Kidney (tissue), 14 donors: ENCODE measurements around the gene CXCL12. TPM values are rescaled to one million over a fixed set of nuclear protein-coding genes. Genes with fewer than 3 reads are reported as not detected.

Experiments used
- DNase-seq, 5 donors: peaks; one replicate each; pipeline ENCODE4 v3.0.0-alpha.2; 2013 to 2020
- FAIRE-seq: peaks from 2 replicates; lab custom pipeline; 2012; peaks lifted over from hg19 to GRCh38; lab: Jason Lieb, UNC
- H3K27ac ChIP-seq, 2 donors: one replicate each; pipeline ENCODE4 v1.7.0; 2013; ENCODE audit warnings: low read depth in 2 of 2, low read length in 2 of 2, inconsistent platforms in 1 of 2
- H3K27me3 ChIP-seq: one replicate; pipeline ENCODE4 v1.7.1; 2013; ENCODE audit warnings: low read length, inconsistent platforms; ENCODE audit not compliant: control insufficient read depth, insufficient read depth
- H3K36me3 ChIP-seq, 3 donors: one replicate each; pipeline versions ENCODE4 v1.7.0 to v1.7.1; 2013; ENCODE audit warnings: low read length in 3 of 3, control low read depth in 1 of 3, inconsistent platforms in 1 of 3; ENCODE audit not compliant: insufficient read depth in 3 of 3, control insufficient read depth in 2 of 3
- H3K4me1 ChIP-seq, 3 donors: one replicate each; pipeline versions ENCODE4 v1.7.0 to v1.7.1; 2013; ENCODE audit warnings: low read length in 3 of 3, inconsistent platforms in 1 of 3, low read depth in 1 of 3; ENCODE audit not compliant: control insufficient read depth in 2 of 3, insufficient read depth in 2 of 3
- H3K4me3 ChIP-seq, 3 donors: one replicate each; pipeline versions ENCODE4 v1.7.0 to v1.8.1; 2013; ENCODE audit warnings: low read length in 3 of 3, control low read depth in 1 of 3, inconsistent platforms in 1 of 3
- H3K9ac ChIP-seq, 3 donors: one replicate each; pipeline versions ENCODE4 v1.7.0 to v1.7.1; 2013; ENCODE audit warnings: low read length in 3 of 3, control low read depth in 1 of 3, inconsistent platforms in 1 of 3
- H3K9me3 ChIP-seq, 3 donors: one replicate each; pipeline versions ENCODE4 v1.7.0 to v1.7.1; 2013; ENCODE audit warnings: low read length in 3 of 3, control low read depth in 1 of 3, inconsistent platforms in 1 of 3; ENCODE audit not compliant: control insufficient read depth in 2 of 3, insufficient read depth in 1 of 3
- CTCF ChIP-seq: IDR thresholded peaks from 3 replicates; pipeline ENCODE4 v1.5.1; 2012; ENCODE audit warnings: mild to moderate bottlenecking, moderate library complexity, borderline replicate concordance; ENCODE audit not compliant: insufficient read depth; ENCODE audit errors: extremely low read depth
- intact Hi-C: fragments of 100-400 bp; cut with DNase I; formaldehyde crosslinking; loops from one replicate; pipeline ENCODE4 v1.11.1; 2022
- polyA plus RNA-seq: library from polyadenylated mRNA; stranded (reverse); fragments of 350-450 nt; fragmentation: Illumina TruSeq; extraction: RNeasy Lipid Tissue Mini Kit (QIAGEN cat#74804); gene quantifications from one replicate; pipeline ENCODE4 v1.2.3, GENCODE V29; 2014; ENCODE audit warnings: low read depth, low replicate concordance; ENCODE audit not compliant: insufficient read depth
- total RNA-seq: library from RNA; stranded (reverse); fragmentation: NEBNext Ultra II Directional; extraction: Animal tissue kit (Norgen Biotek cat#: 25700); gene quantifications from one replicate; pipeline ENCODE4 v1.2.1, GENCODE V29; 2021
- donor health status: control.
- donor health status: control.
- donor health status: control.
- donor health status: control.
- donor health status: control.
- donor health status: DM: yes; HTN: yes; CAD: no.
- donor health status: Normal renal cell carcinoma (clear cell type).

Gene CXCL12
- total and polyA plus RNA-seq, 2 donors from 2014 or later: 99.5 to 111 TPM

GRCh38 chr10:44424957-44425356, 40.1 kb upstream of the CXCL12 start:
- FAIRE-seq (no peak), DNase-seq (peak in 3 of 5 donors; percentile 44 to 60 (median 57))
- H3K36me3 ChIP-seq: no peaks in the 10 kb centered on the region
- H3K9me3 ChIP-seq: no peaks in the 10 kb centered on the region
- H3K27me3 ChIP-seq: no peaks in the 10 kb centered on the region
- H3K4me1 ChIP-seq: no peaks in the 10 kb centered on the region
- no peak for TF ChIP-seq CTCF
- H3K27ac ChIP-seq: no peak overlapping the region
- no peak overlapping the region for H3K4me3 ChIP-seq
- intact Hi-C loops: no loop called here
- no peak overlapping the region for H3K9ac ChIP-seq

GRCh38 chr10:44424298-44424697, 39.4 kb upstream of the CXCL12 start:
- no peak for DNase-seq

DNA sequence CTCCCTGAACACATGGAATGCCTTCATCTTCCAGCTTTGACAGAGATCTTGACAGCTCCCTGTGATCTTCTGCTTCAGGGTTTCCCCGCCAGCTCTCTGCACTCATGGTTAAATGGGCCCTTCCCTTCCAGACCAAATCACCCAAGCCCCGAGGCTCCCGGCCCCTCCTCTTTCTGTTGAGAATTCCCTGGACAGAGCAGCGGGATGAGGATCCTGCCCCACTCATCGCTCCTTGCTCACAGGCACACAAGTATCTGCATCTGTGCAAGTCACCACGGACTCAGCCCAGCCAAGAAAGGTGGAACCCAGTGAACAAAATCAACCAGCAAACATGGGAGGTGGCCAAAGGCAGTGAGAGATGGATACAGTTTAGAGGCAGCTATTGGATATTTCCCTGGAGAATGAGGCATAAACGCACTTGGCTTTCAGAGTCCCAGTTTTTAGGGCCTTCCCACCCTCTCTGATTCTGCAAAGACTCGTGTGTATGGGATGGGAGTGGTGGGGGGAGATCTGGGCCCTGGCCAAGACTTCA, 37.7 kb upstream of the CXCL12 start:
- intact Hi-C loops: no loop called here
- FAIRE-seq (no peak), DNase-seq (peak in 1 of 5 donors; percentile 19)
- no peak overlapping the region for H3K4me3 ChIP-seq
- H3K27me3 ChIP-seq: no peaks in the 10 kb centered on the region
- no peak overlapping the region for H3K27ac ChIP-seq
- no peaks in the 10 kb centered on the region for H3K9me3 ChIP-seq
- no peak for TF ChIP-seq CTCF
- no peaks in the 10 kb centered on the region for H3K36me3 ChIP-seq
- H3K4me1 ChIP-seq: no peaks in the 10 kb centered on the region
- H3K9ac ChIP-seq: no peak overlapping the region

More at GRCh38 chr10:44424298-44424697, 39.4 kb upstream of the CXCL12 start:
- Histone ChIP-seq H3K9ac (no peak overlapping the region), H3K27ac (no peak overlapping the region), H3K4me3 (no peak overlapping the region), H3K27me3 (no peaks in the 10 kb centered on the region), H3K36me3 (no peaks in the 10 kb centered on the region), H3K4me1 (no peaks in the 10 kb centered on the region), H3K9me3 (no peaks in the 10 kb centered on the region)
- TF ChIP-seq CTCF: no peak
- no peak for FAIRE-seq
- intact Hi-C loops: no loop called here

GRCh38 chr10:44422153-44422552, 37.3 kb upstream of the CXCL12 start:
- Histone ChIP-seq H3K4me3 (no peak overlapping the region), H3K27me3 (no peaks in the 10 kb centered on the region), H3K27ac (no peak overlapping the region), H3K4me1 (no peaks in the 10 kb centered on the region), H3K9me3 (no peaks in the 10 kb centered on the region), H3K9ac (no peak overlapping the region), H3K36me3 (no peaks in the 10 kb centered on the region)
- intact Hi-C loops: no loop called here
- no peak for TF ChIP-seq CTCF
- FAIRE-seq (no peak), DNase-seq (no peak)
